NT2/D1 (cell line): Measurements from ENCODE around the gene KCNK17.

Source experiments
- DNase-seq: peaks from one replicate; pipeline ENCODE4 v3.0.0-alpha.2; 2011; ENCODE audit warnings: low read depth, low spot score
- H3K27me3 ChIP-seq: 2 replicates; pipeline ENCODE4 v1.6.0; 2011; ENCODE audit warnings: mild to moderate bottlenecking; ENCODE audit not compliant: insufficient read length, insufficient read depth
- H3K36me3 ChIP-seq: 2 replicates; pipeline ENCODE4 v1.6.1; 2011; ENCODE audit warnings: mild to moderate bottlenecking, low read length, mixed read lengths; ENCODE audit not compliant: insufficient read depth, insufficient read length
- H3K4me1 ChIP-seq: 2 replicates; pipeline ENCODE4 v1.5.1; 2011; ENCODE audit not compliant: insufficient read depth, insufficient read length
- H3K4me3 ChIP-seq: 2 replicates; pipeline ENCODE4 v1.5.1; 2011; ENCODE audit warnings: low read depth; ENCODE audit not compliant: insufficient read length
- H3K9ac ChIP-seq: 2 replicates; pipeline ENCODE4 v1.6.0; 2011; ENCODE audit warnings: low read depth; ENCODE audit not compliant: insufficient read length
- H3K9me3 ChIP-seq: 2 replicates; pipeline ENCODE4 v1.5.1; 2011; ENCODE audit warnings: mild to moderate bottlenecking, low read length; ENCODE audit not compliant: insufficient read depth
- SUZ12 ChIP-seq: IDR thresholded peaks from 2 replicates; pipeline ENCODE4 v1.6.1; 2011; ENCODE audit not compliant: insufficient read length, insufficient read depth; ENCODE audit errors: extremely low read depth
- YY1 ChIP-seq: IDR thresholded peaks from 2 replicates; pipeline ENCODE4 v1.6.1; 2011; ENCODE audit not compliant: insufficient read length, insufficient read depth
- ZNF274 ChIP-seq: IDR thresholded peaks from 2 replicates; pipeline ENCODE4 v1.6.1; 2011; ENCODE audit warnings: mild to moderate bottlenecking, low read depth, low read length

The KCNK17 gene

GRCh38 chr6:39301606-39302005, 12.6 kb downstream of the KCNK17 start:
- Histone ChIP-seq H3K27me3 (no peaks in the 10 kb centered on the region), H3K4me1 (peaks cover 5% of the 10 kb centered on the region), H3K36me3 (no peaks in the 10 kb centered on the region), H3K9me3 (peaks cover 6% of the 10 kb centered on the region; the same call in 1 of the 2 replicates), H3K4me3 (no peak overlapping the region), H3K9ac (no peak overlapping the region)
- TF ChIP-seq SUZ12 (no peak), YY1 (no peak), ZNF274 (no peak)
- DNase-seq, result no peak

GRCh38 chr6:39300739-39301138, 13.5 kb downstream of the KCNK17 start:
- H3K4me1 ChIP-seq, result peaks cover 6% of the 10 kb centered on the region
- H3K36me3 ChIP-seq, result no peaks in the 10 kb centered on the region
- no peaks in the 10 kb centered on the region for H3K27me3 ChIP-seq
- no peak overlapping the region for H3K9ac ChIP-seq
- no peak for DNase-seq
- H3K4me3 ChIP-seq, result no peak overlapping the region
- TF ChIP-seq SUZ12, result no peak
- TF ChIP-seq ZNF274, result no peak
- TF ChIP-seq YY1, result no peak
- H3K9me3 ChIP-seq, result peaks cover 6% of the 10 kb centered on the region; the same call in 1 of the 2 replicates

- Histone ChIP-seq H3K9ac (no peak overlapping the region), H3K9me3 (no peaks in the 10 kb centered on the region), H3K36me3 (no peaks in the 10 kb centered on the region), H3K4me3 (no peak overlapping the region), H3K27me3 (no peaks in the 10 kb centered on the region), H3K4me1 (peaks cover 9% of the 10 kb centered on the region)
- DNase-seq, result no peak
- no peak for TF ChIP-seq ZNF274
- no peak for TF ChIP-seq YY1
- no peak for TF ChIP-seq SUZ12
These were observed 16.2 kb downstream of the KCNK17 start for GRCh38 chr6:39298061-39298460.

- no peak overlapping the region for H3K4me3 ChIP-seq
- no peaks in the 10 kb centered on the region for H3K36me3 ChIP-seq
- H3K27me3 ChIP-seq, result no peaks in the 10 kb centered on the region
- no peak for DNase-seq
- H3K4me1 ChIP-seq, result peaks cover 14% of the 10 kb centered on the region
- TF ChIP-seq YY1, result no peak
- no peak for TF ChIP-seq ZNF274
- no peak for TF ChIP-seq SUZ12
- H3K9me3 ChIP-seq, result no peaks in the 10 kb centered on the region
- H3K9ac ChIP-seq, result no peak overlapping the region
These were observed 17.2 kb downstream of the KCNK17 start for GRCh38 chr6:39296745-39297640.

- Histone ChIP-seq H3K36me3 (no peaks in the 10 kb centered on the region), H3K27me3 (no peaks in the 10 kb centered on the region), H3K4me3 (no peak overlapping the region), H3K9ac (no peak overlapping the region), H3K4me1 (peaks cover 17% of the 10 kb centered on the region), H3K9me3 (no peaks in the 10 kb centered on the region)
- no peak for DNase-seq
- TF ChIP-seq YY1, result no peak
- TF ChIP-seq SUZ12, result no peak
- TF ChIP-seq ZNF274, result no peak
These were observed 18.6 kb downstream of the KCNK17 start for GRCh38 chr6:39295611-39296011.

GRCh38 chr6:39294899-39295298, 19.3 kb downstream of the KCNK17 start:
- Histone ChIP-seq H3K4me1 (peaks cover 17% of the 10 kb centered on the region), H3K9me3 (no peaks in the 10 kb centered on the region), H3K27me3 (no peaks in the 10 kb centered on the region), H3K9ac (no peak overlapping the region), H3K4me3 (no peak overlapping the region), H3K36me3 (no peaks in the 10 kb centered on the region)
- no peak for DNase-seq
- no peak for TF ChIP-seq YY1
- TF ChIP-seq ZNF274, result no peak
- no peak for TF ChIP-seq SUZ12

GRCh38 chr6:39294133-39294532, 20.1 kb downstream of the KCNK17 start:
- Histone ChIP-seq H3K27me3 (no peaks in the 10 kb centered on the region), H3K4me3 (no peak overlapping the region), H3K9me3 (no peaks in the 10 kb centered on the region), H3K36me3 (no peaks in the 10 kb centered on the region), H3K4me1 (peaks cover 17% of the 10 kb centered on the region), H3K9ac (no peak overlapping the region)
- DNase-seq, result no peak
- TF ChIP-seq SUZ12 (no peak), YY1 (no peak), ZNF274 (no peak)
